HG03025 (cell line): ENCODE measurements around the gene TTC21A.

Experiments used
- ATAC-seq: cut with Tn5 transposase; IDR thresholded peaks from one replicate; pipeline ENCODE4 v1.9.1; 2021; ENCODE audit warnings: mild to moderate bottlenecking, moderate library complexity; ENCODE audit not compliant: unreplicated experiment, low FRiP score

The TTC21A gene

GRCh38 chr3:39115870-39116269 lies 8.4 kb downstream of the TTC21A start:
- ATAC-seq, result no peak

GRCh38 chr3:39118079-39118478 lies 10.6 kb downstream of the TTC21A start:
- no peak for ATAC-seq

- no peak for ATAC-seq
These were observed 11.6 kb downstream of the TTC21A start for GRCh38 chr3:39118931-39119660.

- no peak for ATAC-seq
These were observed 14.1 kb downstream of the TTC21A start for GRCh38 chr3:39121621-39122020.

GRCh38 chr3:39122813-39123212 lies 15.3 kb downstream of the TTC21A start:
- ATAC-seq, result peak; percentile 69

- no peak for ATAC-seq
These were observed 17.7 kb downstream of the TTC21A start for GRCh38 chr3:39124876-39125840.

- ATAC-seq, result no peak
These were observed 18.5 kb downstream of the TTC21A start for GRCh38 chr3:39125841-39126500.

- no peak for ATAC-seq
These were observed 19.1 kb downstream of the TTC21A start for GRCh38 chr3:39126532-39127071.

- ATAC-seq, result no peak
These were observed 19.9 kb downstream of the TTC21A start for GRCh38 chr3:39127269-39127907.

- ATAC-seq, result no peak
These were observed 20.4 kb downstream of the TTC21A start for GRCh38 chr3:39127908-39128304.

GRCh38 chr3:39128951-39129350 lies 21.5 kb downstream of the TTC21A start:
- ATAC-seq, result no peak

- ATAC-seq, result no peak
These were observed 22.5 kb downstream of the TTC21A start for GRCh38 chr3:39130026-39130425.

- no peak for ATAC-seq
These were observed 23.3 kb downstream of the TTC21A start for GRCh38 chr3:39130693-39131265.

GRCh38 chr3:39132096-39133092 lies 24.9 kb downstream of the TTC21A start:
- ATAC-seq, result no peak

- ATAC-seq, result no peak
These were observed 25.6 kb downstream of the TTC21A start for GRCh38 chr3:39133093-39133490.

GRCh38 chr3:39133822-39134221 lies 26.3 kb downstream of the TTC21A start:
- ATAC-seq, result no peak

GRCh38 chr3:39134305-39134704 lies 26.8 kb downstream of the TTC21A start:
- no peak for ATAC-seq

- ATAC-seq, result no peak
These were observed 27.8 kb downstream of the TTC21A start for GRCh38 chr3:39135170-39135805.
